Hindlimb muscle (tissue), 1 donor: ENCODE measurements around the gene TP53BP2. TPM values are rescaled to one million over a fixed set of nuclear protein-coding genes. Genes with fewer than 3 reads are reported as not detected.
"Not testable (repeated sequence)": the region's sequence is repeated elsewhere in the genome, so short reads cannot be mapped to it uniquely, and the experiment has no call there.

Source experiments
- DNase-seq: peaks from one replicate; pipeline ENCODE4 v3.0.0-alpha.2; 2013
- polyA plus RNA-seq: library from polyadenylated mRNA; unstranded; fragments of 120-200 nt; gene quantifications from one replicate; pipeline ENCODE4 v1.2.1, GENCODE V29; 2013; ENCODE audit not compliant: insufficient read length

The TP53BP2 gene, protein sequence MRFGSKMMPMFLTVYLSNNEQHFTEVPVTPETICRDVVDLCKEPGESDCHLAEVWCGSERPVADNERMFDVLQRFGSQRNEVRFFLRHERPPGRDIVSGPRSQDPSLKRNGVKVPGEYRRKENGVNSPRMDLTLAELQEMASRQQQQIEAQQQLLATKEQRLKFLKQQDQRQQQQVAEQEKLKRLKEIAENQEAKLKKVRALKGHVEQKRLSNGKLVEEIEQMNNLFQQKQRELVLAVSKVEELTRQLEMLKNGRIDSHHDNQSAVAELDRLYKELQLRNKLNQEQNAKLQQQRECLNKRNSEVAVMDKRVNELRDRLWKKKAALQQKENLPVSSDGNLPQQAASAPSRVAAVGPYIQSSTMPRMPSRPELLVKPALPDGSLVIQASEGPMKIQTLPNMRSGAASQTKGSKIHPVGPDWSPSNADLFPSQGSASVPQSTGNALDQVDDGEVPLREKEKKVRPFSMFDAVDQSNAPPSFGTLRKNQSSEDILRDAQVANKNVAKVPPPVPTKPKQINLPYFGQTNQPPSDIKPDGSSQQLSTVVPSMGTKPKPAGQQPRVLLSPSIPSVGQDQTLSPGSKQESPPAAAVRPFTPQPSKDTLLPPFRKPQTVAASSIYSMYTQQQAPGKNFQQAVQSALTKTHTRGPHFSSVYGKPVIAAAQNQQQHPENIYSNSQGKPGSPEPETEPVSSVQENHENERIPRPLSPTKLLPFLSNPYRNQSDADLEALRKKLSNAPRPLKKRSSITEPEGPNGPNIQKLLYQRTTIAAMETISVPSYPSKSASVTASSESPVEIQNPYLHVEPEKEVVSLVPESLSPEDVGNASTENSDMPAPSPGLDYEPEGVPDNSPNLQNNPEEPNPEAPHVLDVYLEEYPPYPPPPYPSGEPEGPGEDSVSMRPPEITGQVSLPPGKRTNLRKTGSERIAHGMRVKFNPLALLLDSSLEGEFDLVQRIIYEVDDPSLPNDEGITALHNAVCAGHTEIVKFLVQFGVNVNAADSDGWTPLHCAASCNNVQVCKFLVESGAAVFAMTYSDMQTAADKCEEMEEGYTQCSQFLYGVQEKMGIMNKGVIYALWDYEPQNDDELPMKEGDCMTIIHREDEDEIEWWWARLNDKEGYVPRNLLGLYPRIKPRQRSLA
- 33.6 TPM for polyA plus RNA-seq

DNA sequence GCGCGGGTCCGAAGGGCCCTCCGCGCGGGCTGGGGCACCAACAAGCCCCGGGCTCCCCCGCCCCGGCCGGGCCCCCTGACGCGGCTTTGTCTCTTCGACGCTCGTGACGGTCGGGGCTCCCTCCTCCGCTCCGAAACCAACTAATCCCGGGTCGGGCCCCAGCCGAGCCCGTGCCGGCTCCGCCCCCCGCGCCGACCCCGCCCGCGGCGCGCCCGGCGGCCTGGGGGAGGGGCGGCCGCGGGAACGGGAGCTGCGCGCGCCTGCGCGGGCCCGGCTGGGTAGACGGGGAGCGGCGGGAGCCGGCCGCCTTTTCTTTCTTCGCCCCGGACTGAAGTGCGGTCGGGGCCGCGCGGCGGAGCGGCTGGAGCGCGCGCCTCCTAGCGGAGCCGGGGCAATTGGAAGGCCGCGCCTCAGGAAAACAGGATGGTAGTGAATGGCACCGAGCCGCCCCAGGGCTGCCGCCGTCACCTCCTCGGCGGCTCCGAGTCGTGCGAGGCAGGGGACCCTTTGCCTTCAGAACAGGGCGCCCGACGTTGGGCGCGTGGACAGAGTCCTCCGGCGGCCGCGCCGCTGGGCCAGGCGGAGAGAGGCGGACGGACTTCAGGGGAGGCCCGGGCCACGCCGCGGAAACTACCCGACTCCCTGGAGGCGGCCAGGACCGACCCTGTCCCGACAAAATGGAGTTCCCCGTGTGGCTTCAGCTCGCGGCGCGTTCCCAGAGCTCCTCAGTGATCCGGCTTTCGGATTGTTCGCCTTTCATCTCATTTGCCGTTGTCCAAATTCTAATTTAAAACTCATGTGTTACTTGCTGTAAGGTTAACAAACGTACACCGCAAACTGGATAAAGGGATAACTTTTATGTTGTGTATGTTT lies at the start of gene TP53BP2:
Gene TP53BP2, minus strand, starts transcription at position 138 of the 873 bp plus-strand sequence. CDS start 267 bp downstream, outside the sequence.
- DNase-seq, result peak; percentile 94

DNA sequence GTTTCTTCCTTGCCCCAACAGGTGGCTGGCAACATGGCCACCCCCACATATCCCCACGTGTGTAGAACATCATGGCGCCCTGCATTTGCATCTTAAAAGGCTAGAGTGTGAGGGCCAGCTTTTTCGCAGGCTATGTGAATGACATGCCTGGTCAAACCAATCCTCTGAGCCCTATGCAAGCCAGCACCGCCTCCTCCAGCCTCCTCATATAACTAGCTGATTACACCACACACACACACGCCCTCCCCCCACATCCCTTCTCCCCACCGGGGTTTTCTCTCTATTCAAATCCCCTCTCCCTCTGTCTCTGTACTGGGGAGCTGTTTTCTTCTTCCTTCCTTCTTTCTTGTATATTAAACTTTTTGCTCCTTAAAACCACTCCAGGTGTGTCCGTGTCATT lies 44.7 kb upstream of the TP53BP2 start:
- DNase-seq, result not testable (repeated sequence)

- not testable (repeated sequence) for DNase-seq
Measured at GRCh38 chr1:223889319-223889718, 43.6 kb upstream of the TP53BP2 start.

DNA sequence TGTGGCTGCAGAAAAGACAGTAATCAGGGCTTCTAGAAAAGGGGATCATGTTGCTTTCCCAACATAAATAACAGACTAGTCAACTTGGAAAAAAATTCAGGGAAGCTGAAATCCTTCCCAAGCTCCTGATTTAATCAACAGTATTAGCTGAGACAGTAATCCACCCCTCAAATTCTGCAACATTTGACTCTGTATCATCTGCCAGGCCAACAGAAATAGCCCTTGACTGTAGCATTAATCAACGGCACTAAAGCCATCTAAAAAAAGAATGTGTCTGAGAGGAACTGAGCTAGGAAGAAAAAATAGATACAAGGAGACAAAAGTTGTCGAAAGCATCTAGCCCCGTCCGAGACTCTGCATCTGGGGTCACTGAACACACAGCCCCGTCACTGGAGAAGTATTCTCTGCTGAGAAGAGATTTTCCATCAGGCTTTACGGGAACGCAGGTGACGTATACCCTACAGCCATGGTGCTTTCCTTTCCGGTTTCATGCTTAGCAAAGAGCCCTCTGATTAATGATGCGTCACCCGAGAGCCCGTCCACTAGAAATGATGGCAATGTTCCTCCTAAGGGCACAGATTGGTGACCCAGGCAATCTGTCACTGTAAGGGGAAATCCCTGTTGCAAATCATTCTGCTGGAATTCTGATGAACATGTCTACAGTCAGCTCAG lies 42.1 kb upstream of the TP53BP2 start:
- DNase-seq, result peak; percentile 20

DNA sequence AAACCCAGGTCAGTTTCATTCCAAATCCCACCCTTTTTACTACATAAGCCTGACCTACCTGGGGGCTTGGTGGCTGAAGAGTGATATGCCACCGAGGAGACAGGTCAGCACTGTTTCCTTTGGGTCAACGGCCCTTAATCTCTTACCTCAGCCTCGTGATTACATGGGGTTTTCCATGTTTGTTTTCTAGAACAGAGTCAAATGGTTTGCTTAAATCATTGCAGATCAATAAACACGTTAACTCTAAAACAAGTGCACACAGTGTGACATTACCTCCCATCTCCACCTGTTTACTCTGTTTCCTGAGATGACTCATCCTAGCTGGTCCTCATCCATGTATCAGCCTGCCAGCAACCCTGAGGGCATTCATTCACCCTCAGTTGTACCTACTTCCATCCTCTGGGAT lies 40.8 kb upstream of the TP53BP2 start:
- DNase-seq, result no peak

DNA sequence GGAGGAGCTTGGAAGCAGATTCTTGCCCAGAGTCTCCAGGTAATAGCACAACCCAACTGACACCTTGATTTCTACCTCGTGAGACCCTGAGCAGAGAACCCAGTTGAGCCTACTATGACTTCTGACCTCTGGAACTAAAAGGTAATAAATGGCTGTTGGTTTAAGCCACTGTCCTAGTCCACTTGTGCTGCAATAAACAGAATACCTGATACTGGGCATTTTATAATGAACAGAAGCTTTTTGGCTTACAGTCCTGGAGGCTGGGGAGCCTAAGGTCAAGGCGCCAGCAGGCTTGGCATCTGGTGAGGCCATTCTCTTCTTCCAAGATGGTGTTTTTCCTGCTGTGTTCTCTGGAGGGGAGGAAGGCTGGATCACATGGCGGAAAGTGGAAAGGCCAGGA lies 39.9 kb upstream of the TP53BP2 start:
- no peak for DNase-seq

DNA sequence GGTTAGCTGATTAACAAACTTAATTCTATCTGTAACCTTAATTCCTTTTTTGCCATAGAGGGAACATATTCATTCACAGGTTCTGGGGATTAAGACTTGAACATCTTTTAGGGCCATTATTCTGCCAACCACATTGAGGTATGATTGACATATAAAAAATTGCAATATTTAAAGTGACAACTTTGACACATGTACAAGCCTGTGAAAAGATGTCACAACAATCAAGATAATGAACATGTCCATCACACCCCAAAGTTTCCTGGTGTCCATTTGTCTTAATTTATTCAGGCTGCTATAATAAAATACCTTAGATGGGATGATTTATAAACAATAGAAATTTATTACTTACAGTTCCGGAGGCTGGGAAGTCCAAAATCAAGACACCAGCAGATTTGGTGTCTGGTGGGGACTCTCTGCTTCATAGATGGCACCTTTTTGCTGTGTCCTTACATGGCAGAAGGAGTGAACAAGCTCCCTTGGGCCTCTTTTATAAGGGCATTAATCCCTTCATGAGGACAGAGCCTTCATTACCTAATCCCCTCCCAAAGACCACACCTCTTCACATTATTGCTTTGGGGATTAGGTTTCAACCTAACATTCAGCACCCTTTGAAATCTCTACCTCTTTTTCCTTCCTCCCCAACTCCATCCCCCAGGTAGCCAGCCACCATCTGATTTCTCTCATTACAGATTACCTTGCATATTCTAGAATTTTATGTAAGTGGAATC lies 33.0 kb upstream of the TP53BP2 start:
- no peak for DNase-seq

DNA sequence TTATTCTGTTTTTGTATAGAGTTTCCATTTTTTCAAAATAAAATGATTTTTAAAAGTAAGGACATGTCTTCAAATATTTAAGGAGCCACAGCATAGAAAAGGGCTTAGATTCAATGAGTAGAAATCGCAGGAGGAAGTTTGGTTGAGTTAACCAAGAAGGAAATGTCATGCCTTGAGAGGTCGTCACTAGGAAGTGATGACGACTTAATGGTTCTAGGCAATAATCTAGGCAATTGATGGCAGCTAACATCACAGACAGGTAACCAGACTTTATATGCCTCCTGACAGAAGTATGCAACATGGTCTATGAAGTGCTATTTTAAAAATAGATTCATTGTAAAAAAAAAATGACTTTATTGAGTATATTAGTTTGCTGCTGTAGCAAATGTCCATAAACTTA lies 32.1 kb upstream of the TP53BP2 start:
- DNase-seq, result no peak

DNA sequence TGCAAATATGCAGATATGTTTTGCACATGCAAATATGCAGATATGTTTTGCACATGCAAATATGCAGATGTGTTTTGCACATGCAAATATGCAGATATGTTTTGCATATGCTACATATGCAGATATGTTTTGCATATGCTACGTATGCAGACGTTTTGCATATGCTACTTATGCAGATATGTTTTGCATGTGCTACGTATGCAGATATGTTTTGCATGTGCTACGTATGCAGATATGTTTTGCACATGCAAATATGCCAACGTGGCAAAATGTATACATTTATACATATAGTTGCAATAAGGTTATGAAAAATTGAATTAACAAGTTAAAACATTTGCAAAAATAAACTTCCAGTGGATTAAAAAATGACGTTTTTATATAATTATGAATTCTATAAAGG lies 30.8 kb upstream of the TP53BP2 start:
- DNase-seq, result no peak

DNA sequence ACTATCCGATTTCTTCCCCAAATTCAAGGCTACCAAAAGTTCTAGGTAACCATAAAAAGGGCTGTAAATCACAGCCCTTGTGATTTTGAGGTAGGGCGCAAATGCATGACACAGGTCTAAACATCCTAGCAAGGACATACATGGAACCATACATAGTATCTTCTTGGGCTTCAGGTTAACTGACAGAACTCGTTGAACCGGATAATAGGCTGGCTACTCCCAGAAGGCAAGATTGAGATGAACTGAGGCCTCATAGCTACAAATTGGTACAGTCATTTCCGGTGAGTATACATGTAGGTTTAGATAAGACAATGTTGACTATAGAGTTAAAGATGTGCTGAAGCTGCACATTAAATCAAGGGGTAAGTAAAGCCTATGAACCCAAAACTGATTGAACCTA lies 27.3 kb upstream of the TP53BP2 start:
- DNase-seq, result no peak

DNA sequence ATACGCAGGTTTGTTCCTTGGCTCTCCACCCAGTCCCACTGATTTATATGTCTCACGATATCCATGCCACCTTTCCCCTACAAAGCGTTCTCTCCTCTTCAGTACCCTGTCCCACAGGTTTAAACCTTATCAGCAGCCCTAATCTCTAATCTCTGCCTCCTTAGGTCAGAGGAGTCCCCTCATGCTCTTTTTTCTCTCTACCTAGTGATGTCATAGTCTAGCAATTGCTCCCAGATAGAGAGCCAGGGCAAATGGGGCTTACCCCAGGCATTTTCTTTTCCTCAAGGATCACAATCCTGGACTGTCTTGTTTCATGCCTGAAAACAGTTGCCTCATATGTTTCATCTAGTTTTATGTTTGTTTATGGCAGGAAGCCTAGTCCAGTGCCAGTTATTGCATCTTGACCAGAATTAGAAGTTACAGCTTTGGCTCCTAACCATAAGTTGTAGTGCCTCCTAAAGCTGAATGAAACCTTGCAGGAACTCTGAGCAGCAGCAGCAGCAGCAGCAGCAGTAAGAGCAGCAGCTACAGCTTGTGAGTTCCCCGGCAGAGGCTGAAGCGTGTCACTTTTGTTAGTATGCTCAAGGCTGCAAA lies 26.7 kb upstream of the TP53BP2 start:
- no peak for DNase-seq

DNA sequence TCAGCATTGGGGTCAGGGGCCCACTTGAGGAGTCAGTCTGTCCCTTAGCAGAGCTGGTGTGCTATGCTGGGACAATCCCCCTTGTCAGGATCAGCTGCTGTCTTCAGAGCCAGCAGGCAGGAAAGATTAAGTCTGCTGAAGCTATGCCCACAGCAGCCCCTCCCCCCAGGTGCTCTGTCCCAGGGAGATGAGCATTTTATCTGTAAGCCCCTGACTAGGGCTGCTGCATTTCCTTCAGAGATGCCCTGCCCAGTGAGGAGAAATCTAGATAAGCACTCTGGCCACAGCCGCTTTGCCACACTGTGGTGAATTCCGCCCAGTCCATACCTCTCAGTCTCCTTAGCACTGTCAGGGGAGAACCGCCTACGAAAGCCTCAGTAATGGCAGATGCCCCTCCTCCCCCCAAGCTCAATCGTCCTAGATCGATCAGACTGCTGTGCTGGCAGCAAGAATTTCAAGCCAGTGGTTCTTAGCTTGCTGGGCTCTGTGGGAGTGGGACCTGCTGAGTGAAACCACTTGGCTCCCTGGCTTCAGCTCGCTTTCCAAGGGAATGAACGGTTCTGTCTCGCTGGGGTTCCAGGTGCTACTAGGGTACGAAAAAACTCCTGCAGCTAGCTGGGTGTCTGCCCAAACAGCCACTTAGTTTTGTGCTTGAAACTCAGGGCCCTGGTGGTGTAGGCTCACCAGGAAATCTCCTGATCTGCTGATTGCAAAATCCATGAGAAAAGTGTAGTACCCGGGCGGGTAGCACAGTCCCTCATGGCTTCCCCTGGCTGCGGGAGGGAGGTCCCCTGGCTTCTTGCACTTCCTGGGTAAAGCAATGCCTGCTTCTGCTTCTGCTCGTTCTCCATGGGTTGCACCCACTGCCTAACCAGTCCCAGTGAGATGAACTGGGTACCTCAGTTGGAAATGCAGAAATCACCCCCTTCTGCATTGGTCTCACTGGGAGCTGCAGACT lies 25.1 kb upstream of the TP53BP2 start:
- DNase-seq, result no peak

- DNase-seq, result not testable (repeated sequence)
Measured at GRCh38 chr1:223864599-223865368, 19.0 kb upstream of the TP53BP2 start.

DNA sequence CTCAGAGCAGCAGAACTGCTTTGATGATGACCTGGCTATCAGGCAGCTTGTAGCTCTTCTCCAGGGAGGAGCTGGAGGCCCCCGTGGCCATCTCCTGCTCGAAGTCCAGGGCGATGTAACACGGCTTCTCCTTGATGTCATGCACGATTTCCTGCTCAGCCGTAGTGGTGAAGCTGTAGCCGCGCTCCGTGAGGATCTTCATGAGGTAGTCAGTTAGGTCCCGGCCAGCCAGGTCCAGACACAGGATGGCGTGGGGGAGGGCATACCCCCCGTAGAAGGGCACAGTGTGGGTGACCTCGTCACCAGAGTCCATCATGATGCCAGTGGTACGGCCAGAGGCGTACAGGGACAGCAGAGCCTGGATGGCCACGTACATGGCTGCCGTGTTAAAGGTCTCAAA lies 18.3 kb upstream of the TP53BP2 start:
- no peak for DNase-seq

GRCh38 chr1:223861904-223862303 lies 16.2 kb upstream of the TP53BP2 start:
- no peak for DNase-seq

DNA sequence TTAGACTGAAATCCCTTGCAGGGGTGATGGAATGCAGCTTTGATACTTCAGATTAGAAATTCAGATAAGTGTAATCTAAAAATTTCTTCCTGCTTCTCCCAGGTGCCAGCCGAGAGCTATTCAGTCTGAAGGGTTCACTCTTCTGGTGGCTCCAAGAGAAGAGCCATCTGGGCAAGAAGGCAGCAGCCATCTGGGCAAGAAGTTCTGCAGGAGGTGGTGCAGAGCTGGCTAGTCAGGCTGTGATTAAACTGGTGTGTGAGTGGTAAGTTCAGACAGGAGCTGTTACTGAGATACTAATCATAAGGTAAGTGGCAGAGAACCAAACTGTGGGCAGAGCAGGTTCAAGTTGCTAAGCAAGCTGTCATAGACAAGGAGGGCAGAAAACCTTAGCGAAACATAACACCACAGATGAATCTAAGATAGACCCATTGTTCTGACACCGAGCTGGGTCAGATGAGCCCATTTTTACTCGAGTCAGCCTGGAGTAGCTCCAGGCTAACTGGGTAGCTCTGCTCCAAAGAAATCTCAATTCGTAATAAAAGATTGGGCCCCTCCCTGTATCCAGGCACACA lies 14.4 kb upstream of the TP53BP2 start:
- DNase-seq, result no peak

- no peak for DNase-seq
Measured at GRCh38 chr1:223859058-223859457, 13.3 kb upstream of the TP53BP2 start.

DNA sequence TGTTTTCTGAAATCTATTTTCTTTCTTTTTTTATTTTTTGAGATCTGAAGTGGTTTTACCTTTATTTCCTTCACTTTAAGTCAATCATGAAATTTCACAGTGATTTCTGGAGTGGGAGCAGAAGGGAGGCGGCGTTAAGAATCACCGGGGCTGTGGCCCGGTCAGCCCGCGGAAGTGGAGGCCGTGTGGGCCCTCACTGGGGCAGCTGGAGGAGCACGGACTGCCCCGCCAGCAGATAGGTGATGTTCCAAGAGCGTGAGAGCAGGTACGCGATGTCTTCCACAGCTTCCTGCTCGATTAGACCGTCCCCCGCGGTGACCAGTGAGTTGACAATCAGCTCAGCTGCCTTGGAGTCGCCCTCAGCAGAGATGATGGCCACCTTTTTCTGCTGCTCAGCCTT lies 10.6 kb upstream of the TP53BP2 start:
- no peak for DNase-seq
